IPS DF 6.9 (cell line): ENCODE measurements around the gene OR10R2.

Experiments used
- DNase-seq: peaks from one replicate; pipeline ENCODE4 v3.0.0-alpha.2; 2013; ENCODE audit warnings: low read depth, low spot score
- H3K27ac ChIP-seq: one replicate; pipeline ENCODE4 v1.5.1; 2013; ENCODE audit warnings: low read length, control low read depth
- H3K27me3 ChIP-seq: 2 replicates; pipeline ENCODE4 v1.6.1; 2013; ENCODE audit warnings: mild to moderate bottlenecking, low read length; ENCODE audit not compliant: control insufficient read depth, insufficient read depth
- H3K36me3 ChIP-seq: 2 replicates; pipeline ENCODE4 v1.6.1; 2013; ENCODE audit warnings: low read length; ENCODE audit not compliant: control insufficient read depth, insufficient read depth
- H3K4me1 ChIP-seq: 2 replicates; pipeline ENCODE4 v1.6.1; 2013; ENCODE audit warnings: low read length; ENCODE audit not compliant: control insufficient read depth, insufficient read depth
- H3K4me3 ChIP-seq: 2 replicates; pipeline ENCODE4 v1.5.1; 2013; ENCODE audit warnings: mild to moderate bottlenecking, low read length
- H3K9me3 ChIP-seq: 2 replicates; pipeline ENCODE4 v1.6.1; 2013; ENCODE audit warnings: low read length, inconsistent platforms; ENCODE audit not compliant: control insufficient read depth, insufficient read depth
- WGBS: extraction: QIAGEN DNeasy Blood & Tissue Kit; methylation state at CpG from one replicate; pipeline ENCODE4 v1.1.7; 2013; ENCODE audit warnings: mixed read lengths, missing lambda C conversion rate; ENCODE audit not compliant: insufficient read length, insufficient coverage; 5-methylcytosine and 5-hydroxymethylcytosine counted together

OR10R2 gene

DNA sequence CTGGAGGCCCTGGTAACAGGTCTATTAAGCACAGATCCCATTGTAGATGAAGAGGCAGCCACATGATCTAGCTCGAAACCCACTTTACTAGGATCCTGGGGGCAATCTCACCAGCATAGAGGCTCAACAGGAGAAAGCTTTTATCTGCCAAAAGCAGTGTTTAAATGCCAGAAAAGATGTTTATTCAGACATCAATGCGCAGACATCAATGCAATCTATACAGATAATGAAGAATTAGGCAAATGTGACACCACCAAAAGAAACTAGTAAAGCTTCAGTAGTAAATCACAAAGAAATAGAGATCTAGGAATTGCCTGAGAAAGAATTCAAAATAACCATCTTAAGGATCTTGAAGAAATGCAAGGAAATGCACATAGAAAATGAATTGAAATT is 49.6 kb downstream of the OR10R2 start:
- no CpG with 5 or more reads among the region's 2 CpGs for WGBS
- no peak overlapping the region for H3K27ac ChIP-seq
- H3K27me3 ChIP-seq: no peaks in the 10 kb centered on the region
- no peak overlapping the region for H3K4me3 ChIP-seq
- no peak for DNase-seq
- H3K4me1 ChIP-seq: no peaks in the 10 kb centered on the region
- no peaks in the 10 kb centered on the region for H3K36me3 ChIP-seq
- H3K9me3 ChIP-seq: no peaks in the 10 kb centered on the region

DNA sequence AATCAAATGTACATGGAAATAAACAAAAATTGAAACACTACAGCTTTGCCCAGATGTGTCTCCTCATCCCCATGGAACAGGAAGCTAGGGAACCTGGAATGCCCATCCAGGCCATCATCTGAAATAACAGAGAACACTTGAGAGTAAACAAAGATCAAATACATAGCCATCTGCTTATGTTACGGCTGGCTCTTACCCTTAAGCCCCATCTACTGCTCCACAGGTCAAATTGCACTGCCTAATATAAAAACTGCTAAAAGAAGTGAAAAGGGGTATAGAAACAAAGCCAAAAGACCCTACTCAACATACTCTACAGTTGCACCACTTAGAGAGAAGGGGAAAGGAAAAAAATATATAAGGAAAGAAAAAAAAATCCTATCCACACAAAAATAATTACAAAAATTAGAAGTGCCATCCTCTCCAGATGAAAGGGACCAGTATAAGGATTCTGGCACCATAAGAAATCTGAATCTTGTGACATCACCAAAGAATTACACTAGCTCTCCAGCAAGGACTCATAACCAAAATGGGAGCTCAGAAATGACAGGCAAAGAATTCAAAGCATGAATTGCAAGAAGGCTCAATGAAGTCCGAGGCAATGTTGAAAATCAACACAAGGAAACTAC is 55.3 kb downstream of the OR10R2 start:
- Histone ChIP-seq H3K36me3 (no peaks in the 10 kb centered on the region), H3K9me3 (no peaks in the 10 kb centered on the region), H3K27ac (no peak overlapping the region), H3K27me3 (no peaks in the 10 kb centered on the region), H3K4me3 (no peak overlapping the region), H3K4me1 (no peaks in the 10 kb centered on the region)
- DNase-seq: no peak
- no CpG with 5 or more reads among the region's 2 CpGs for WGBS
